ENCODE results near the gene HMCES.
A peak's percentile ranks its signal among the peaks of the same experiment; 100 is the strongest.

HMCES gene, protein sequence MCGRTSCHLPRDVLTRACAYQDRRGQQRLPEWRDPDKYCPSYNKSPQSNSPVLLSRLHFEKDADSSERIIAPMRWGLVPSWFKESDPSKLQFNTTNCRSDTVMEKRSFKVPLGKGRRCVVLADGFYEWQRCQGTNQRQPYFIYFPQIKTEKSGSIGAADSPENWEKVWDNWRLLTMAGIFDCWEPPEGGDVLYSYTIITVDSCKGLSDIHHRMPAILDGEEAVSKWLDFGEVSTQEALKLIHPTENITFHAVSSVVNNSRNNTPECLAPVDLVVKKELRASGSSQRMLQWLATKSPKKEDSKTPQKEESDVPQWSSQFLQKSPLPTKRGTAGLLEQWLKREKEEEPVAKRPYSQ

DNA sequence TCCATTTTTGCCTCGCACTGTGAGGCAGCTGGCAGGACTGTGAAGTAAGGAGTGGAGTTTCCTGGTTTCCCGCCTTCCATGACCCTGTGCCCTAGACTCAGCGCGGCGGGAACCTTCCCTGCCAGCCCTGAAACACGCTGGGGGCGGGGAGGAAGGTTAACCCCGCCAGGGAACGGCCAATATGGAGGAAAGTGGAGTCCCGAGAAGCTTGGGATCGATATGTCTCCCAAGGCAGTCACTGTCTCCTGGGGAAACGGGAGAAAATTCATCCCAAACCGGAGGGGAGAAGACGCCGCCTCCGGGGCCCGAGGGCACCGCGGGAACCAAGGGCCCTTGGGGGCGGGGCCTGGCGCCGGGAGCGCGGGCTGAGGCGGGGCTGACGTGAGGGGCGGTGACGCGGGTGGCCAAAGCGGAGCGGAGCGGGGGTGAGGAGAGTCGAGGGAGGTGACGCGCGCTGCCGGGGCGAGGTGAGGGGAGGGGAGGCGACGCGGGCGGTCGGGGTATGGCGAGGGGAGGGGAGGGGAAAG lies at the start of gene HMCES:
HMCES (plus strand) TSS at position 432 of the 527 bp plus-strand sequence. CDS start 863 bp downstream, outside the sequence.
- no peaks in the 10 kb centered on the region for H3K27me3 ChIP-seq (ENCODE audit: insufficient read depth, low read depth, severe bottlenecking)
- peak within 1 kb of the TSS; percentile 85 for H3K27ac ChIP-seq
- DNase-seq, result peak; percentile 96
- TF ChIP-seq, protein P1, sequence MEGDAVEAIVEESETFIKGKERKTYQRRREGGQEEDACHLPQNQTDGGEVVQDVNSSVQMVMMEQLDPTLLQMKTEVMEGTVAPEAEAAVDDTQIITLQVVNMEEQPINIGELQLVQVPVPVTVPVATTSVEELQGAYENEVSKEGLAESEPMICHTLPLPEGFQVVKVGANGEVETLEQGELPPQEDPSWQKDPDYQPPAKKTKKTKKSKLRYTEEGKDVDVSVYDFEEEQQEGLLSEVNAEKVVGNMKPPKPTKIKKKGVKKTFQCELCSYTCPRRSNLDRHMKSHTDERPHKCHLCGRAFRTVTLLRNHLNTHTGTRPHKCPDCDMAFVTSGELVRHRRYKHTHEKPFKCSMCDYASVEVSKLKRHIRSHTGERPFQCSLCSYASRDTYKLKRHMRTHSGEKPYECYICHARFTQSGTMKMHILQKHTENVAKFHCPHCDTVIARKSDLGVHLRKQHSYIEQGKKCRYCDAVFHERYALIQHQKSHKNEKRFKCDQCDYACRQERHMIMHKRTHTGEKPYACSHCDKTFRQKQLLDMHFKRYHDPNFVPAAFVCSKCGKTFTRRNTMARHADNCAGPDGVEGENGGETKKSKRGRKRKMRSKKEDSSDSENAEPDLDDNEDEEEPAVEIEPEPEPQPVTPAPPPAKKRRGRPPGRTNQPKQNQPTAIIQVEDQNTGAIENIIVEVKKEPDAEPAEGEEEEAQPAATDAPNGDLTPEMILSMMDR (IDR thresholded peaks at IDR 0.05; ENCODE audit: low read depth, low read length), result no peak
- peaks cover 42% of the 10 kb centered on the region for H3K36me3 ChIP-seq
- peak within 1 kb of the TSS; percentile 87 for H3K4me3 ChIP-seq (ENCODE audit: low read depth, low read length)
- H3K9me3 ChIP-seq (ENCODE audit: severe bottlenecking), result no peaks in the 10 kb centered on the region

DNA sequence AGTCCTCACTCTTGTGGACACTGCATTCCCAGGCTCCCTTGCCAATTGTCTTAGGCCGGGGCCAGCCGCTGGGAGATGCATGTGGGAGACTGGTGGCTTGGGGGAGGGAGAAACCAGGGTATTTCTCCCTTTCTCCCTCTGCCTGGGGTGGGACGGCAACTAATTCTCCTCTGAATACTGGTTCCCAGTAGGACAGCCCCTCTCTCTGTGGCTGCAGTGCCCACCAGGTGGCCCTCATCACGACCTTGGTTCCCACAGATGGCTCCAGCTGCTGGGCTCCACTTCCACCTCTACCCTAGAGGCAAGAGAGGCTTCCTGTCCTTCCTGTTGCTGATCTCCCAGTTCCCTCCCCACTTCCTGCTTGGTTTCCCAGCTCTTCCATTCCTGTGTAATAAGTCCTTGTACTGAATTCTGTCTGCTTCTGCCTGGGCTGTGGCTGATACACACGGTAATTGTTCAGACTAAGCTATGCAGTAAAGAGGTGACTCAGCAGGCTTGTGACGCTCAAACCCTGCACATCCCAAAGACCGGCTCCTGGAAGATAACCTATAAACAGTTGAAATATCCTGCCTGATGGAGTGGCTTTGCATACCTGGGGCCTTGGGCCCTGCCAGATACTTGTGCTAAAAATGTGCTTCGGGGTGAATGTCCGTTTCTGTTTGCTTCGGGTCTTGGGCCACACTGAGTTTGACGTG lies 49.6 kb upstream of the HMCES start:
- no peaks in the 10 kb centered on the region for H3K36me3 ChIP-seq
- peak; percentile 16 for DNase-seq
- no peaks in the 10 kb centered on the region for H3K9me3 ChIP-seq (ENCODE audit: severe bottlenecking)
- no peak overlapping the region for H3K27ac ChIP-seq
- H3K27me3 ChIP-seq (ENCODE audit: insufficient read depth, low read depth, severe bottlenecking), result no peaks in the 10 kb centered on the region
- TF ChIP-seq, protein P1 (IDR thresholded peaks at IDR 0.05; ENCODE audit: low read depth, low read length), result 0 out of 2 replicates have a peak, but pooled peaks have one; percentile 18
- no peak overlapping the region for H3K4me3 ChIP-seq (ENCODE audit: low read depth, low read length)

DNA sequence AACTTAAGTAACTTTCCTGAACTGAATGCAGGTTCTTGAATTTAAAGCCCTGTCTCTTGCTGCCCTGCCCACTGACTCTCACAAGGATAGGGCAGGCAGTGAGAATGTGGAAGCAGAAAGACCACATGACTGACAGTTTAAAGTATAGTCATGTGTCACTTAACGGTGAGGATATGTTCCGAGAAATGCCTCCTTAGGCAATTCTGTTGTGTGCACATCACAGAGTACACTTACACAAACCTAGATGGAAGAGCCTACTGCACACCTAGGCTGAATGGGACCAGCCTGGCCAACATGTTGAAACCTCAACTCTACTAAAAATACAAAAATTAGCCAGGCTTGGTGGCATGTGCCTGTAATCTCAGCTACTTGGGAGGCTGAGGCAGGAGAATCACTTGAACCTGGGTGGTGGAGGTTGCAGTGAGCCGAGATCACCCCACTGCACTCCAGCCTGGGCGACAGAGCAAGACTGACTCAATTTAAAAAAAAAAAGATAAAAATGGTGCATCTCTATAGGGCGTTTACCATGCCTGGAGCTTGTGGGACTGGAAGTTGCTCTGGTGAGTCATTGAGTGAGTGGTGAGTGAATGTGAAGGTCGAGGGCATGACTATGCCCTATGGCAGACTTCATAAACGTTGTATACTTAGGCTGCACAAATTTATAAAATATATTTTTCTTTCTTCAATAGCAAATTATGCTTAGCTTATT lies 48.2 kb upstream of the HMCES start:
- Histone ChIP-seq H3K36me3 (no peaks in the 10 kb centered on the region), H3K9me3 (ENCODE audit: severe bottlenecking) (no peaks in the 10 kb centered on the region), H3K27me3 (ENCODE audit: insufficient read depth, low read depth, severe bottlenecking) (no peaks in the 10 kb centered on the region), H3K4me3 (ENCODE audit: low read depth, low read length) (no peak overlapping the region), H3K27ac (no peak overlapping the region)
- TF ChIP-seq, protein P1 (IDR thresholded peaks at IDR 0.05; ENCODE audit: low read depth, low read length), result no peak
- no peak for DNase-seq

DNA sequence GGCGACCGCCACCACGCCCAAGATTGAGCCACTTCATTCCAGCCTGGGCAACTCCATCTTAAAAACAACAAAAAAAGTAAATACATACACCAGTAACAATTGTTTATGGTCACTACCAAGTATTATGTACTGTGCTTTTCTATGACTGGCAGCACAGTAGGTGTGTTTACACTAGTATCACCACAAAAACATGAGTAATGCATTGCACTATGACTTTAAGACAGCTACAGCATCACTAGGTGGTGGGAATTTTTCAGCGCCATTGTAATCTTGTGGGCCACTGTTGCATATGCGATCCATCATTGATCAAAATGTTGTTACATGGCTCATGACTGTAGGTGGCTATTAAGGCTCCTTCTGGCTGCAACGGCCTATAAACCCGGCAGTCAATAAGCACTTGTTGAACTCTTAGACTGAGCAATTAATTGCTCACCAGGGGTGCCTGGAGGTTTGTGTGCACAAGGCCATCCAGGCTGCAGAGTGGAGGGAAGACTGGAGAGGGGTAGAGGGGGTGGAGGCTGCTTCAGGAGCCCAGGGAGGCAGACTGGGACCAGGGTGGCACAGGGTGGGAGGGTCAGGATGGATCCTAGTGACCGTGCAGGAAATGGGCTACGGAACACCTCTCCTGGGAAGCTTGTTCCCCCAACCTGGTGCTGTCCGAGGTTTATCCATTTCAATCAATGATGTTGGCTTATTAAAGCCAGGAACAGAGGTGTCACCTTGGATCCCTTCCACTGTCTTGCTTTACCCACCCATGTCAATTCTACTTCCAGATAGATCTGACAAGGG lies 47.1 kb upstream of the HMCES start:
- no peak overlapping the region for H3K27ac ChIP-seq
- no peaks in the 10 kb centered on the region for H3K36me3 ChIP-seq
- no peaks in the 10 kb centered on the region for H3K27me3 ChIP-seq (ENCODE audit: insufficient read depth, low read depth, severe bottlenecking)
- no peaks in the 10 kb centered on the region for H3K9me3 ChIP-seq (ENCODE audit: severe bottlenecking)
- DNase-seq, result no peak
- no peak overlapping the region for H3K4me3 ChIP-seq (ENCODE audit: low read depth, low read length)
- TF ChIP-seq, protein P1 (IDR thresholded peaks at IDR 0.05; ENCODE audit: low read depth, low read length), result no peak

DNA sequence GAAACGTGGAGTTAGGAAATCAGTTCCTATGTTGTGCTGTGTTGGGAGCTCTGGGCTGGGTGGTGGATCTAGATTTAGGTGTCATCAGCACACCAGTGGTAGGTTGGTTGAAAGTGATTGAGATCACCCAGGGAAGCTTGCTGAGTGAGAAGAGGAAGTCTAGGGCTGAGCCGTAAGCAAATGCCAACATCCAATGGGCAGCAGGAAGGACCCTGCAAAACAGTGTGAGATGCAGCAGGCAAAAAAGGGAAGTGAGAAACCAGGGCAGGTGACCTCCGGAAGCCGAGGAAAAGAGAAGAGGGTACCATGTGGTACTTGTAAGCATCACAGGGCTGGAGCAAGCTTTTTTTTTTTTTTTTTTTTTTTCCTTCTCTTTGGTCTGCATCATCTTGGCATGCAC lies 45.1 kb upstream of the HMCES start:
- no peaks in the 10 kb centered on the region for H3K27me3 ChIP-seq (ENCODE audit: insufficient read depth, low read depth, severe bottlenecking)
- DNase-seq, result no peak
- no peak overlapping the region for H3K27ac ChIP-seq
- TF ChIP-seq, protein P1 (IDR thresholded peaks at IDR 0.05; ENCODE audit: low read depth, low read length), result no peak
- H3K4me3 ChIP-seq (ENCODE audit: low read depth, low read length), result no peak overlapping the region
- no peaks in the 10 kb centered on the region for H3K36me3 ChIP-seq
- H3K9me3 ChIP-seq (ENCODE audit: severe bottlenecking), result no peaks in the 10 kb centered on the region
